Prostate gland (tissue), 2 donors: ENCODE results near the gene XAB2. TPM values are rescaled to one million over a fixed set of nuclear protein-coding genes. Genes with fewer than 3 reads are reported as not detected.

Source experiments
- DNase-seq: peaks from one replicate; pipeline ENCODE4 v3.0.0-alpha.2; 2019; ENCODE audit warnings: low spot score
- H3K27ac ChIP-seq, 2 donors: fragments of 200-600 bp; sonication (generic); 2 replicates each; pipeline ENCODE4 v1.5.1; 2017 to 2019
- H3K27me3 ChIP-seq: fragments of 200-600 bp; sonication (generic); replicated peaks from 2 replicates; pipeline ENCODE4 v1.5.1; 2019; ENCODE audit not compliant: insufficient read depth
- H3K36me3 ChIP-seq, 2 donors: fragments of 200-600 bp; sonication (generic); 1 replicate in 1 of 2; 2 replicates in 1 of 2; pipeline versions ENCODE4 v1.5.1 to v1.8.1; 2017 to 2019
- H3K4me1 ChIP-seq: fragments of 200-600 bp; sonication (generic); replicated peaks from 2 replicates; pipeline ENCODE4 v1.5.1; 2019
- H3K4me3 ChIP-seq, 2 donors: fragments of 200-600 bp; sonication (generic); 2 replicates each; pipeline ENCODE4 v1.5.1; 2017 to 2019
- H3K9me3 ChIP-seq: fragments of 200-600 bp; sonication (generic); 2 replicates; pipeline ENCODE4 v1.5.1; 2017
- POLR2A ChIP-seq: fragments of 450-650 bp; IDR thresholded peaks from one replicate; pipeline ENCODE4 v1.6.1; 2016; ENCODE audit warnings: antibody characterized with exemption, mild to moderate bottlenecking
- POLR2AphosphoS5 ChIP-seq: sonication (generic); formaldehyde crosslinking; IDR thresholded peaks from one replicate; pipeline ENCODE4 v1.6.1; 2017; ENCODE audit warnings: antibody characterized with exemption
- WGBS: methylation state at CpG from one replicate; pipeline ENCODE4 v1.1.5; 2018; 5-methylcytosine and 5-hydroxymethylcytosine counted together
- intact Hi-C: fragments of 100-400 bp; cut with DNase I; formaldehyde crosslinking; loops from one replicate; pipeline ENCODE4 v1.14.2; 2022
- microRNA-seq: library from miRNA; unstranded; fragments of <30 nt; microRNA quantifications from one replicate; pipeline ENCODE4, GENCODE V29; 2016
- small RNA-seq, 2 donors: library from RNA; depleted of rRNA; stranded (forward); fragments of <200 nt; gene quantifications; one replicate each; pipeline ENCODE3, GENCODE V24; 2016
- total RNA-seq, 2 donors: library from RNA; depleted of rRNA; stranded (reverse); fragments of >200 nt; gene quantifications; one replicate each; pipeline ENCODE4 v1.1.0, GENCODE V29; 2016
- TF ChIP-seq, protein P1 (sequence below), 4 experiments: fragments of 200-600 bp in 2 of 4; fragments of 450-650 bp in 2 of 4; sonication (generic) in 2 of 4; IDR thresholded peaks; 1 replicate in 3 of 4; 2 replicates in 1 of 4; pipeline ENCODE4 v1.5.1; 2016 to 2019; ENCODE audit warnings: antibody characterized with exemption in 4 of 4, mild to moderate bottlenecking in 2 of 4, moderate library complexity in 2 of 4

The XAB2 gene
- total RNA-seq, 2 donors from 2014 or later, result 53.6 to 115 TPM

DNA sequence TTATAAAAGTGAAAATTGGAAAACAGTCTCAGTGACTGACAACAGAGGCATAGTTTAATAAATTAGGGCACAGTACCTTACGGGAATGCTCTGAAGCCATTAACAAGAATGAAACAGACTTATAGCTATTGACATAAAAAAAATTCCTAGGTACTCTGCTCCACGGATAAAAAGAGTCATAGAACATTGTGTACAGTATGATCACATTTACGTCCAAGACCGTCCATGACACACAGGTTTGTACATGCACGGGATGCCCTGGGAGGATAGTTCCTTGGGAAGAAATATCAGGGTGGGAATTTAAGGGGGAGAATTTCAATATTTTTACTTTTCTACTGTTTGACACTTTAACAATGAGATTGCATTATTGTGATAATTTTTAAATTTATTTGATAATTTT, 58.6 kb downstream of the XAB2 start:
- 40% methylated on average over 5 of the region's 5 CpGs for WGBS
- no peak for TF ChIP-seq POLR2AphosphoS5
- TF ChIP-seq POLR2A, result no peak
- TF ChIP-seq, protein P1, sequence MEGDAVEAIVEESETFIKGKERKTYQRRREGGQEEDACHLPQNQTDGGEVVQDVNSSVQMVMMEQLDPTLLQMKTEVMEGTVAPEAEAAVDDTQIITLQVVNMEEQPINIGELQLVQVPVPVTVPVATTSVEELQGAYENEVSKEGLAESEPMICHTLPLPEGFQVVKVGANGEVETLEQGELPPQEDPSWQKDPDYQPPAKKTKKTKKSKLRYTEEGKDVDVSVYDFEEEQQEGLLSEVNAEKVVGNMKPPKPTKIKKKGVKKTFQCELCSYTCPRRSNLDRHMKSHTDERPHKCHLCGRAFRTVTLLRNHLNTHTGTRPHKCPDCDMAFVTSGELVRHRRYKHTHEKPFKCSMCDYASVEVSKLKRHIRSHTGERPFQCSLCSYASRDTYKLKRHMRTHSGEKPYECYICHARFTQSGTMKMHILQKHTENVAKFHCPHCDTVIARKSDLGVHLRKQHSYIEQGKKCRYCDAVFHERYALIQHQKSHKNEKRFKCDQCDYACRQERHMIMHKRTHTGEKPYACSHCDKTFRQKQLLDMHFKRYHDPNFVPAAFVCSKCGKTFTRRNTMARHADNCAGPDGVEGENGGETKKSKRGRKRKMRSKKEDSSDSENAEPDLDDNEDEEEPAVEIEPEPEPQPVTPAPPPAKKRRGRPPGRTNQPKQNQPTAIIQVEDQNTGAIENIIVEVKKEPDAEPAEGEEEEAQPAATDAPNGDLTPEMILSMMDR (IDR thresholded peaks at IDR 0.05), result no peak
- intact Hi-C loops, result no loop called here
- Histone ChIP-seq H3K27me3 (no peaks in the 10 kb centered on the region), H3K4me3 (no peak overlapping the region), H3K36me3 (no peaks in the 10 kb centered on the region), H3K4me1 (no peaks in the 10 kb centered on the region), H3K27ac (no peak overlapping the region), H3K9me3 (no peaks in the 10 kb centered on the region)
- no peak for DNase-seq

Small RNAs within 50 kb of the gene (microRNA-seq; reads per million reads assigned to microRNA genes)
- gene MIR6792, result not detected

Small RNAs within 50 kb of the gene (small RNA-seq; reads per million reads assigned to genes)
- 0 reads per million in 2 donors for gene MIR6792

Other genes starting within 250 kb of the XAB2 start
- 10 to 100 TPM; 13.1 to 17.4 TPM for gene PEX11G, start 140.5 kb downstream of the XAB2 start, total RNA-seq
- gene ZNF358, start 113.4 kb downstream of the XAB2 start, total RNA-seq, result 100 to 1,000 TPM; 104 to 116 TPM
- 10 to 100 TPM; 13.4 to 24.8 TPM for gene MCOLN1, start 106.9 kb downstream of the XAB2 start, total RNA-seq
- 10 to 100 TPM; 74.6 to 75.2 TPM for gene PNPLA6, start 93.8 kb downstream of the XAB2 start, total RNA-seq
- gene CAMSAP3, start 33.7 kb downstream of the XAB2 start, total RNA-seq, result 10 to 100 TPM; 40.4 to 90.9 TPM
- 10 to 100 TPM in 1 of 2 donors, 1 to 10 TPM in 1; 7.7 to 60.4 TPM for gene PET100, start 248 bp upstream of the XAB2 start, total RNA-seq
- 10 to 100 TPM in 1 of 2 donors, 1 to 10 TPM in 1; 1.8 to 10.2 TPM for gene PCP2, start 4.2 kb upstream of the XAB2 start, total RNA-seq
- gene STXBP2, start 7.6 kb upstream of the XAB2 start, total RNA-seq, result 100 to 1,000 TPM in 1 of 2 donors, 10 to 100 TPM in 1; 83.1 to 128 TPM
- not detected for gene RETN, start 39.5 kb upstream of the XAB2 start, total RNA-seq
- gene MCEMP1, start 47.5 kb upstream of the XAB2 start, total RNA-seq, result under 1 TPM in 1 of 2 donors, not detected in 1; 0.28 TPM
- 100 to 1,000 TPM; 105 to 150 TPM for gene TRAPPC5, start 51.3 kb upstream of the XAB2 start, total RNA-seq
- gene FCER2, start 72.6 kb upstream of the XAB2 start, total RNA-seq, result 1 to 10 TPM in 1 of 2 donors, not detected in 1; 1.5 TPM
- under 1 TPM in 1 of 2 donors, not detected in 1; 0.57 TPM for gene CLEC4G, start 102.6 kb upstream of the XAB2 start, total RNA-seq
- 1 to 10 TPM in 1 of 2 donors, under 1 TPM in 1; 0.97 to 1.2 TPM for gene CD209, start 118.0 kb upstream of the XAB2 start, total RNA-seq
- gene CLEC4M, start 133.7 kb upstream of the XAB2 start, total RNA-seq, result 10 to 100 TPM in 1 of 2 donors, not detected in 1; 11.0 TPM
- 10 to 100 TPM; 24.0 to 25.7 TPM for gene EVI5L, start 200.7 kb upstream of the XAB2 start, total RNA-seq
- 1 to 10 TPM; 2.2 to 4.2 TPM for gene PRR36, start 244.8 kb upstream of the XAB2 start, total RNA-seq